PC-3 (cell line): ENCODE measurements around the gene DNAJA2.

Experiments used
- CTCF ChIP-seq: fragments of 300-600 bp; sonication (generic); conservative IDR thresholded peaks from 2 replicates; pipeline ENCODE4 v1.5.1; 2017; ENCODE audit warnings: antibody characterized with exemption, low read depth, mild to moderate bottlenecking, low read length
- EZH2 ChIP-seq: fragments of 300-600 bp; sonication (generic); IDR thresholded peaks from one replicate; pipeline ENCODE4 v1.6.1; 2017; ENCODE audit warnings: antibody characterized with exemption, mild to moderate bottlenecking, low read length; ENCODE audit not compliant: unreplicated experiment
- EZH2phosphoT487 ChIP-seq: fragments of 300-600 bp; sonication (generic); IDR thresholded peaks from 2 replicates; pipeline ENCODE4 v1.6.1; 2018; ENCODE audit warnings: mild to moderate bottlenecking, antibody characterized with exemption, low read length, borderline replicate concordance

- TF ChIP-seq CTCF: no peak
- TF ChIP-seq EZH2phosphoT487: no peak
- TF ChIP-seq EZH2: no peak
Measured at GRCh38 chr16:46907061-46907774, 66.3 kb downstream of the DNAJA2 start.
